ENCODE data around the gene GPC2. TPM values are rescaled to one million over a fixed set of nuclear protein-coding genes. Genes with fewer than 3 reads are reported as not detected.
"Not testable (repeated sequence)": the region's sequence is repeated elsewhere in the genome, so short reads cannot be mapped to it uniquely, and the experiment has no call there.

Gene GPC2
- polyA plus RNA-seq, 1 donor (not counting 4 experiments of a cell fraction or from before 2014, with no cell fraction given), result 0.55 TPM

- Histone ChIP-seq H3K36me3 (ENCODE audit: control insufficient read depth in 2 of 2, extremely low read depth in 1 of 2, insufficient read depth in 2 of 2, low read length in 2 of 2) (no peaks in the 10 kb centered on the region), H3K9me3 (ENCODE audit: control insufficient read depth, low read depth, low read length) (no peaks in the 10 kb centered on the region), H3K79me2 (ENCODE audit: control insufficient read depth, insufficient read depth, low read length) (no peaks in the 10 kb centered on the region), H3K9me1 (ENCODE audit: control insufficient read depth, extremely low read depth, insufficient read depth, low read length) (no peaks in the 10 kb centered on the region), H3K9ac (ENCODE audit: control insufficient read depth, extremely low read depth, insufficient read depth, low read length) (no peak overlapping the region), H3K4me1 (ENCODE audit: control insufficient read depth, extremely low read depth, insufficient read depth, low read length) (no peaks in the 10 kb centered on the region), H2AFZ (ENCODE audit: control insufficient read depth, low read length) (no peak overlapping the region), H3K27ac (ENCODE audit: control insufficient read depth, insufficient read depth, low read length) (no peak overlapping the region), H3K27me3 (ENCODE audit: control insufficient read depth, extremely low read depth, insufficient read depth, low read length) (peaks cover 21% of the 10 kb centered on the region), H4K20me1 (ENCODE audit: control insufficient read depth, extremely low read depth, insufficient read depth, low read length) (no peaks in the 10 kb centered on the region), H3K4me2 (ENCODE audit: control insufficient read depth, extremely low read depth, insufficient read depth, low read depth, low read length) (no peak overlapping the region), H3K4me3 (ENCODE audit: control insufficient read depth in 2 of 3, extremely low read depth in 1 of 3, insufficient read depth in 2 of 3, low read depth in 1 of 3, low read length in 3 of 3) (no peak overlapping the region)
- no peak for TF ChIP-seq EZH2 (IDR thresholded peaks at IDR 0.05; ENCODE audit: low read length)
- no peak for TF ChIP-seq CTCF (optimal IDR thresholded peaks at IDR 0.05 in 1 of 3, IDR thresholded peaks at IDR 0.05 in 1 of 3, conservative IDR thresholded peaks at IDR 0.05 in 1 of 3; ENCODE audit: extremely low read depth in 1 of 3, insufficient read depth in 2 of 3, low read length in 3 of 3)
- no peak for DNase-seq (ENCODE audit: low read depth, low spot score)
- no peak for FAIRE-seq
- dilution Hi-C loops (cut with MboI; ENCODE audit: extremely low pct_ligation_motif_present, low sequenced_read_pairs), result no loop called here
Measured at GRCh38 chr7:100200693-100201092, 23.5 kb upstream of the GPC2 start.

- dilution Hi-C loops (cut with MboI; ENCODE audit: extremely low pct_ligation_motif_present, low sequenced_read_pairs), result no loop called here
- no peak overlapping the region for H3K27ac ChIP-seq (ENCODE audit: control insufficient read depth, insufficient read depth, low read length)
- H3K4me3 ChIP-seq (ENCODE audit: control insufficient read depth in 2 of 3, extremely low read depth in 1 of 3, insufficient read depth in 2 of 3, low read depth in 1 of 3, low read length in 3 of 3), result no peak overlapping the region
- no peaks in the 10 kb centered on the region for H3K4me1 ChIP-seq (ENCODE audit: control insufficient read depth, extremely low read depth, insufficient read depth, low read length)
- H3K9me3 ChIP-seq (ENCODE audit: control insufficient read depth, low read depth, low read length), result no peaks in the 10 kb centered on the region
- no peak for TF ChIP-seq CTCF (optimal IDR thresholded peaks at IDR 0.05 in 1 of 3, IDR thresholded peaks at IDR 0.05 in 1 of 3, conservative IDR thresholded peaks at IDR 0.05 in 1 of 3; ENCODE audit: extremely low read depth in 1 of 3, insufficient read depth in 2 of 3, low read length in 3 of 3)
- TF ChIP-seq EZH2 (IDR thresholded peaks at IDR 0.05; ENCODE audit: low read length), result no peak
- H3K79me2 ChIP-seq (ENCODE audit: control insufficient read depth, insufficient read depth, low read length), result no peaks in the 10 kb centered on the region
- no peak overlapping the region for H2AFZ ChIP-seq (ENCODE audit: control insufficient read depth, low read length)
- no peak overlapping the region for H3K9ac ChIP-seq (ENCODE audit: control insufficient read depth, extremely low read depth, insufficient read depth, low read length)
- no peaks in the 10 kb centered on the region for H3K36me3 ChIP-seq (ENCODE audit: control insufficient read depth in 2 of 2, extremely low read depth in 1 of 2, insufficient read depth in 2 of 2, low read length in 2 of 2)
- no peak for FAIRE-seq
- H4K20me1 ChIP-seq (ENCODE audit: control insufficient read depth, extremely low read depth, insufficient read depth, low read length), result no peaks in the 10 kb centered on the region
- peaks cover 21% of the 10 kb centered on the region for H3K27me3 ChIP-seq (ENCODE audit: control insufficient read depth, extremely low read depth, insufficient read depth, low read length)
- no peaks in the 10 kb centered on the region for H3K9me1 ChIP-seq (ENCODE audit: control insufficient read depth, extremely low read depth, insufficient read depth, low read length)
- DNase-seq (ENCODE audit: low read depth, low spot score), result no peak
- no peak overlapping the region for H3K4me2 ChIP-seq (ENCODE audit: control insufficient read depth, extremely low read depth, insufficient read depth, low read depth, low read length)
Measured at GRCh38 chr7:100198266-100198665, 21.1 kb upstream of the GPC2 start.

- dilution Hi-C loops (cut with MboI; ENCODE audit: extremely low pct_ligation_motif_present, low sequenced_read_pairs); H3K9me3 ChIP-seq (ENCODE audit: control insufficient read depth, low read depth, low read length); H3K36me3 ChIP-seq (ENCODE audit: control insufficient read depth in 2 of 2, extremely low read depth in 1 of 2, insufficient read depth in 2 of 2, low read length in 2 of 2); H3K9ac ChIP-seq (ENCODE audit: control insufficient read depth, extremely low read depth, insufficient read depth, low read length); H3K4me3 ChIP-seq (ENCODE audit: control insufficient read depth in 2 of 3, extremely low read depth in 1 of 3, insufficient read depth in 2 of 3, low read depth in 1 of 3, low read length in 3 of 3); H3K4me2 ChIP-seq (ENCODE audit: control insufficient read depth, extremely low read depth, insufficient read depth, low read depth, low read length); H3K27me3 ChIP-seq (ENCODE audit: control insufficient read depth, extremely low read depth, insufficient read depth, low read length); H2AFZ ChIP-seq (ENCODE audit: control insufficient read depth, low read length); H3K79me2 ChIP-seq (ENCODE audit: control insufficient read depth, insufficient read depth, low read length); H4K20me1 ChIP-seq (ENCODE audit: control insufficient read depth, extremely low read depth, insufficient read depth, low read length); FAIRE-seq; H3K27ac ChIP-seq (ENCODE audit: control insufficient read depth, insufficient read depth, low read length); H3K9me1 ChIP-seq (ENCODE audit: control insufficient read depth, extremely low read depth, insufficient read depth, low read length); H3K4me1 ChIP-seq (ENCODE audit: control insufficient read depth, extremely low read depth, insufficient read depth, low read length); DNase-seq (ENCODE audit: low read depth, low spot score): not testable (repeated sequence)
Measured at GRCh38 chr7:100195901-100196322, 18.7 kb upstream of the GPC2 start.
